Anterior cingulate cortex (tissue), 58 donors: ENCODE results near the gene ATE1.

Experiments
- DNase-seq, 58 donors: peaks; one replicate each; lab custom pipeline; 2025; lab: John Stamatoyannopoulos, UW

ATE1 gene

DNA sequence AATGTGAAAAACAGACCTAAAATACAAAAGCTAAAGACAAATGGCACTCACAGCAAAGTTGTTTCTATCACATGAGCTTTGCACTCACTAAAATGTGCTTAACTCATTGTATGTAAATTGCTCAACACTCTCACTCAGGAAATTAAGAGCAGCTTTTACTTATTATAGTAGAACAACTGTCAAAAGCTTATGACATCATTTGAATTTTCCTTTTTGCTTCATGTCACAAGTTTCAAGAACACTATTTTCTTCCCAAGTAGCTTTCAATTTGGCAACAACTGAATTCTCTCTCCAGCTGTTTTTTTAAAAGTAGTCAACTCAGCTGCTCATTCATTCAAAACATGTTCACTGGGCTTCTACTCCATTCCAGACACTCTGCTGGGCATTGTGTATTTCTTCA, 46.9 kb downstream of the ATE1 start:
- no peak for DNase-seq

DNA sequence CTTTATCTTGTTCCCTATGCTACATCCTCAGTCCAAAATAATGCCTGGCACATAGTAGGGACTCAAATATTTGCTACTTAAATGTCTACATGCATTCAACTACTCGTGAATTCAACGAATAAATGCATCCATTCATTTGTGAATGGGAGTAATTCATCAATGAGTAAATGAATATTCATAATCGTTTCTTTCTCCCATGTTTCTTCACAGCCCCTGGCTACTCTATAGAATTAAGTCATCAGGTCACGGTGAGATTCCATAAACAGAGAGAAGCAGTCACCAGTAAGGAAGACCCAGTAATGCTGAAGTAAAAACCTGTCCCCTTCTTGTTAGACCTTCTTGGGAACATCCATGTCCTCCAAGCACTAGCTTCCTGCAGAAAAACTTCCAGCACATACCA, 48.4 kb downstream of the ATE1 start:
- no peak for DNase-seq

DNA sequence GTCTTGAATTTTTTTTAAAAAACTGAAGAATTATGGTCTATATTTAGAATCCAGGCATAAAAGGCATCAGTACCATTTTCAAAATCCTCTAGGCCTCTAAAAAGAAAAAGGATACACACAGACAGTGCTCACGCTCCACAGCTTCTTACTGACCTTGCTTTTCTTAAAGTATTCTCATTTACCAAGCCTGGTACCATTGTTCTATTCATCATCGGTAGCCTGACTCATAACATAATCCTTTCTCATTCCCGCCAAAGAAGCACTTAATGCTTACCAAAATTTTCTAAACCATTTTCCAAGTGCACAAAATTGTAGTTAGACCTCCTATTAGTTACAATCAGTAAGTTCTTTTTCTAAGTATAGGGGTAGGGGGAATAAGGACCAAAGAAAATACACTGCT, 54.6 kb downstream of the ATE1 start:
- no peak for DNase-seq

DNA sequence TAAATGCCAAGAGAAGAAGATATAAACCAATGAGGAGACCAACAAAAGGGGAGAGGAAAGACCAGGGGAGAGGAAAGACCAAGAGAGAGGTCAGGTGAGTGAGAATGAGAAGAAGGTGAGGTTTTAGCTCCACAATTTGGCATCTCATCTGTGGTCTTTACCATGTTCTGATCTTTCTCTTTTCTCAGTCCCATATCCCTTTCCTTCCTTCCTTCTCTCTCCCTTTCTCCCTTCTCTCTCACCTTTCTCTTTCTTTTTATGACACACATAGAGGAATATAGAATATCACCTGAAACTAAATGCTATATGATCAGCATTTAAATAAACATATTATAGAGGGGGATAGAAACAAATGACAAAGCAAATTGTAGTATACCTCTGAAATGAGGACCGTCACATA, 57.4 kb downstream of the ATE1 start:
- no peak for DNase-seq

DNA sequence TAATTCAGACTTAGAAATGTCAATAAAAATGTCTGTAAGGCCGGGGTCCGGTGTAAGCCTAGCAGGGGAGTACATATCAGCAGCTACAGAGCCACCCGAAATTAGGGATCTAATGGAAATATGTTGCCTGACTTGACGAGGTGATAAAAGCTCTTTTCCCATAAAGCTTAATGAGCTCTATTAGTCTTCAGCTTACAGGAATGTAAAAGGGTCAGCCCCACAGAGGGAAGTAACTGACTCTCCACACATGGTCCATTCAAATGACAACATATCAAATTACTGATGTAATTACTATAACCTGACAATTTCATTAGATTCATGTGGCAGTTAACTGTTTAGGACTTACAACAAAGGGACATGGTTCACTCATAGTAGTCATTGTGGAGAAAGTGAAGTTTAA, 62.3 kb downstream of the ATE1 start:
- DNase-seq, result no peak

DNA sequence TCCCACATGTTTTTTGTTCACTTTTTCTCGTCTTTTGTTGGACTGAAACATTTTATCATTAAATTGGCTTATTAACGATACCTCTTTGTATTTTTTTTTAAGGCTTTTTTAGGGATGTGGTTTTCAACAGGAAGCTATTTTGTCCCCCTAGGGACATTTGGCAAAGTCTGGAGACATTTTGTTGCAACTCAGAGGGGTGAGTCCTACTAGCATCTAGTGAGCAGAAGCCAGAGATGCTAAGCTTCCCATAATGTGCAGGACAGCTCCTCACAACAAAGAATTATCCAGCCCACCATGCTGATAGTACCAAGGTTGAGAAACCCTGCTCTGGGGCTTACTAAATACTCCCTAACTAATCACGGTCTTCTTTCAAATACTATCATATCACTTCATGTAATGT, 63.2 kb downstream of the ATE1 start:
- no peak for DNase-seq

DNA sequence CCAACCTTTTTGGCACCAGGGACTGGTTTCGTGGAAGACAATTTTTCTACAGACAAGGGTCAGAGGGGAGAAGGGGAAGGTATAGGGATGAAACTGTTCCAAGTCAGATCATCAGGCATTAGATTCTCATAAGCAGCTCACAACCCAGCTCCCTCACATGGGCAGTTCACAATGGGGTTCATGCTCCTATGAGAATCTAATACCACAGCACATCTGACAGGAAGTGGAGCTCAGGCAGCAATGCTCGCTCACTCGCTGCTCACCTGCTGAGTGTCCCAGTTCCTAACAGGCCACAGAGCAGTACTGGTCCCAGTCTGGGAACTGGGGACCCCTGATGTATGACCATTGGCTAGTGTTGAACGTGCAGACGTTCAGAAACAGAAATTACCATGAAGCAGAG, 63.7 kb downstream of the ATE1 start:
- DNase-seq, result no peak

DNA sequence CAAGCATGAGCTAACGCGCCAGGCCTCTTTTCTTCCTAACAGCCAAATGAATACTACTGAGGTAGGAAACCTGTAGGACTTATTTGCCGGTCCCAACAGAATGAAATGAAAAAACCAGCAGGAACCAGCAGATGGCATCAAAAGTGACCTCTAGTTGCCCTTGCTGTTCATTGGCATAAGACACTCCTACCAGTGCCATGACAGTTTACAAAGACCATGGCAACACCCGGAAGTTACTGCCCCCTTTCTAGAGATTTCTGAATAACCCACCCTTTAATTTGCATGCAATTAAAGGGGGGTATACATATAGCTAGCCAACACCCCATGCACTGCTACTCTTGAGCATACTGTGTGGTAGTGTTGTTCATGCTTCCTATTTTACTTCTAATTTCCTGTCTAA, 65.2 kb downstream of the ATE1 start:
- DNase-seq, result no peak

DNA sequence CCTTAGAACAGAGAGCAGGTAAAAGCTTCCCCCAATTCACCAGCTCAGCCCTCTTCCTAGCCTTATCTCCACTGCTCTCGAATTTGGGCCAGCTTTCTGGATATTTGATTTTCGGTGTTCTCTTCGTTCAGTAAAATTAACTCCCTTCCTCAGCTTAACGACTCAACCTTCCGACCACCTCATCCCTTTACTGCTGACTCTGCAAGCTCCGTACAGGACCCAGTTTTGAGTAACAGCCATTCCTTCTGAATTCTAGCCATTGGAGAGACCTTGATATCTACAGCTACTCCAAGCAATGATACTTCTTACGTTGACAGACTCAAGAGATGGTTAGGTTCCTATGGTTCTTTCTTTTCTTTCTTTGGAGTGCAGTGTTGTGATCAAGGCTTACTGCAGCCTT, 65.8 kb downstream of the ATE1 start:
- DNase-seq, result no peak

DNA sequence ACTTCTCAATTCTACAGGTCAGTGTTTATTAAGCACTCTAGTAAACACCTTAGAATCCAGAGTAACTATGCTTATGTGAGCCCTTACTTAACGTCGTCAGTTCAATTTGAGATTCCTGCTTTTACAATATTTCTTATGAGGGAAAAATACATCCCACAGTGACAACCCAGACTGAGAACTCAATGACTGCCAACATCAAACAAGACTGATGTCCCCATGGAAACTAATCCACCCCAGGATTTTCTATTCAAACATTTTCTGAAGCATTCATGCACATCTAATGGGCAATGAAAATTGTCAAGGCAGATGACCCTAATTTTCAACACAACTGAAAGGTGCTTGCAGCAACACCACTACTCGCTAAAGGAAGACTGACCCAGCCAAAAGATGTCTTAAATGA, 67.0 kb downstream of the ATE1 start:
- no peak for DNase-seq

DNA sequence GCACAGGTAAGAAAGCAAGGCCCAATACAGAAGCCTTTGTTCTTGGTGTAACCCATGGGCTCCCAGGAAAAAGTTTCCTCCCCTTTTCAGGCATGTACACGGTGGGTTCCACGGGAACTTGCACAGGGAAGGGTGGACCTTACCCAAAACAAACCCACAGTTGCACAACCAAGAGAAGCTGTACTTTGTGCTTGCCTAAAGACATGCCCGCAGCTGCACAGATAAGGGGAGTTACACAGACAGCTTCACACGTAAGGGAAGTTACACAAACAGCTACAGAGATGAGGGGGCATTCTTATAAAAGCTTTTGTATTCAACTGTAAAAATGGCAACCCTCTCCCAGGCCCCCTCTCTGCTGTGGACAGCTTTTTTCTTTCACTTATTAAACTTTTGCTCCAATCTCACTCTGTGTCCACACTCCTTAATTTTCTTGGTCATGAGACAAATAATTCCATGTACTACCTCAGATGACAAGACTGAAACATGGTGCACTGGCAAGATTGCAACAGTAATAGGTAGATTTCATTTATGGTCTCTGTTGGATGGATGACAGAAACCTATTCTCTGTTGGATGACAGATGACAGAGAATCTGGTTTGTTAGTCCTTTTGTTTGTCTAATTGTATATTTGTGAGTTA, 72.9 kb downstream of the ATE1 start:
- no peak for DNase-seq

DNA sequence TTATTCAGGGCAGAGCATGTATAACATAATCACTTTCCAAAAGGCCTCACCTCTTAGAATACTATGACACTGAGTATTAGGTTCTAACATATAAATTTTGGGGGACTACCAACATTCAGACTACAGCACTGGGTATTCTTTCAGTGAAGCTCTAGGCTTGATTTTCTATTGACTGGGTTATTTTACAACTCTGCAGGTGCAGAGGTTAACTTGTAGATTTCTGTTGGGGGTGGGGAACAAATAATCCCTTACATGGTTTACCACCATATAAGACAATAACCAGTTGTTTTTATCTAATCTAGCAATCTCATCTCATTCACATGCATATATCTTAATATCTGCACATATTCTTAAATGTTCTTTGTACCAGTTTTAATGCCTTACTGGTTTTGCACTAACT, 73.9 kb downstream of the ATE1 start:
- no peak for DNase-seq

DNA sequence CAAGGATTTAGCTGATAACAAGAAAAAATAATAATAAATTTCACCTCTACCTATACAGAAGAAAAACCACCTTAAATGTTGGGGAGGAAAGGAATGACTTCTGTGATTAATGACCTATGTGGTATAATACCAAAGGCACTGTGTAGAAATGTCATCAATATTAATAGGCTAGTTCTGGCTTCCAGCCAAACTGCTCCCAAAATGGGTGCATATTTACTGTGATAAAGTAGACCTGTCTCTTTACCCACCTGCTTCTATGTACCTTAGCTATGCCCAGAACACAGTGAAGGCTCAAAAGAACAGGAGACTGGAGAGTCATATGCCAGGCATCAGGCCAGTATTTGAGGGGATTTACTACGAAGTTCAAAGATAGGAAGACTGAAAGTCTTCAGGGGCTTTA, 76.0 kb downstream of the ATE1 start:
- DNase-seq, result no peak

DNA sequence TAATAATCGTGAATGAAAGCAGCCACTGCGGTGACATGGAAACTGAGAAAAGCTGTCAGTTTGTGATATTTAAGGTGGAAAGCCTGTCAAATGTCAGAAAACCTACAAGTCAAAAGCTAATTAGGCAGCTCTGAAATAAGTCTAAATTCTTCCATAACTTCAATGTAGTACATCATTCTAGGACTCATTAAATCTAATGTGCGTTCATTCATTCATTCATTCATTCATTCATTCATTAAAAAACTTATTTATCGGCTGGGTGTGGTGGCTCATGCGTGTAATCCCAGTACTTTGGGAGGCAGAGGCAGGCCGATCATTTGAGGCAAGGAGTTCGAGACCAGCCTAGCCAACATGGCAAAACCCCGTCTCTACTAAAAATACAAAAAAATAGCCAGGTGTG, 79.7 kb downstream of the ATE1 start:
- DNase-seq, result no peak

DNA sequence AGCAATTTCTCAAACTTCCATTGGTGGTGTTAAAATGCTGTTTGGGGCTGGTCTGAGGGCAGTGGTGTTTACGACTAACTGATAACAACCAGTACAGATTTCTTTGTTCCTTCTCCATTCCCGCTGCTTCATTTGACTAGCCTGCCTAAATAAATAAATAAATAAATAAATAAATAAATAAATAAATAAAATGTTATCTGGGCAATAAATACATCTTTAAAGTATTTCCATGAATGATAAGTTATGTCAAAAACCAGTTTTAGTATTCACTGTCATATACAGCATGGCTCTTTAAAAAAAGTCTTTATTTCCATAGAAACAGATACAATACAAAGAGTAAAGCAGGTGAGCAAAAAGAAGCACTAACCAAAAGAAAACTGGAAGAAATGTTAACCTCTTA, 81.3 kb downstream of the ATE1 start:
- no peak for DNase-seq

DNA sequence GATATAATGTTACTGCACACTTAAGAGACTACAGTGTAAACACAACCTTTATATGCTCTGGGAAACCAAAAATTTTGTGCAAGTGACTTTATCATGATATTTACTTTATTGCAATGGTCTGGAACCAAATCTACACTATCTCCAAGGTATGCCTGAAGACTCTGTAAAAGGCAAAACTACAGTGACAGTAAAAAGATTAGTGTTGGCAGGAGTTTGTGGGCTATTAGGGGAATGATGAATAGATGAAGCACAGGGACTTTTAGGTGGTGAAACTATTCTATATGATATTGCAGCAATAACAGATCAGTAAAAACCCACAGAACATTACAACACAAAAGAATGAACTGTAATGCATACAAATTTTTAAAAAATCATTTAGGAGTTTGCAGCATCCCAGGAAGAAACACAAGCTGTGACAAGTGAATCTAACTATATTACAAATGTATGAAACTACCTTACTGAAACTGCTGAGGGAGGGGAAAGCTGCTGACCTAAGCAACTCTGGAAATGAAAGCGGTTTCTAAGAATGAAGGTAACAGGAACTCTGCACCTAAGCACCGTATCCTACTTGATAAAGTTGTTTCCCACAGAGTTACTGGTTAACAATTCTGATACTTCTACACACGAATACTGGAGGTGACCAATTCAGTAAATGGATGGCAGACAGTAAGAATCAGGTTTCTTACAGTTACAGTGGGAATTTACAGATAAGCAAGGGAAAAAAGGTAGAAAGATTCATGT, 82.6 kb downstream of the ATE1 start:
- DNase-seq, result no peak

DNA sequence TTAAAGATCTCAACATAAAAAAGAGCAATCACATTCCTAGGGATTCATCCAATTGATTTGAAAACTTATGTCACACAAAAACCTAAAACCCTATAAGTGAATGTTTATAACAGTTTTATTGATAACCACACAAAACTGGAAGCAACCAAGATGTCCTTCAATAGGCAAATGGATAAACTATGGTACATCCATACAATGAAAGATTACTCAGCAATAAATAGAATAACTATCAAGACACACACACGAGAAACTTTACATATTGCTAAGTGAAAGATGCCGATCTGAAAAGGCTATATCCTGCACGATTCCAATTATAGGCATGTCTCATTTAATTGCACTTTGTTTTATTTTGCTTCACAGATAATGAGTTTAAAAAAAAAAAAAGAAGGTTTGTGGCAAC, 83.3 kb downstream of the ATE1 start:
- no peak for DNase-seq

DNA sequence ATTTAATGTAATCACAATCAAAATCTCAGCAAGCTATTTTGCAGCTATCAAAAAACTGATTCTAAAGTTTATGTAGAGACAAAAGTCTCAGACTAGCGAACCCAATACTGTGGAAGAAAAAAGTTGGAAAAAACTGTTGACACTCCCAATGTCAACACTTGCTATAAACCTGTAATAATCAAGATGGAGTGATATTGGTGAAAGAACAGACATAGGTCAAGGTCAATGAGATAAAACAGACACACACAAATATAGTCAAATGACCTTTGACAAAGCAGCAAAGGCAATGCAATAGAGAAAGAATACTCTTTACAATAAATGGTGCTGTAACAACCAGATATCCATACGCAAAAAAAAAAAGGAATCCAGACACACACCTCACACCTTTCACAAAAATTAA, 84.5 kb downstream of the ATE1 start:
- DNase-seq, result no peak

DNA sequence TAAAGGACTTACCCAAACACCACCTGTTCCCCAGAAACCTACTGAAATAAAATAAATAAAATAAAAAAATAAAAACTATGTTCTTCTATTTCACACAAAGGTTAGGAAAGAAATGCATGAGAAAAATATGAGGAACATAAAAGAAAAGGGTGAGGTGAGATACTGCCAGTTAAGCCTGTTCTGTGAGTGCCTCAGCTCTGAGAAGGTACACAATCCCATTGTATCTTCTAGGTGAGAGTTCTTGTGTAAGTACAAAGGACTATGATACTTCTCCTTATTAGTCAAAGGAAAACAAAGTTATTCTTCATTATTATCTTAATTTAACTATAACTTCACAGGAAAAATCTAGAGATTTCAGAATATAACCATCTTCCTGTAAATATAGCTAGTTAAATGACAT, 86.0 kb downstream of the ATE1 start:
- no peak for DNase-seq

DNA sequence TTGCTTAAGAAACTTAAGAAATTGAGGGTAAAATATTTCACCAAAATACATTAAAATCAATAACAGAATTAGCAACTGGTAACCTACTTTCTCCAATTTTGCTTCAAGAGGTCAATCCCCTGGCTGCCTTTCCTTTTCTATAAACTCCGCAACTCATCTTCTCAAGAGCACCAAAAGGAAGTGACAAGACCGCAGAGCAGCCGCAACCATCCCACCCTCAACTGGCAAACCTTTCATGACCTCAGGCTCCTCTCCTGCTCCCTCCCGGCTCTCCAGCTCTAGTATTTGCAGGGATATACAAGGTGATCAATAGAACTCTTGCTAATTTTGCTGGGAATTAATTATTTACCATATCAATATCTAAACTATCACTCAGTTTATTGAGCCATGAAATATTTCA, 88.9 kb downstream of the ATE1 start:
- no peak for DNase-seq

DNA sequence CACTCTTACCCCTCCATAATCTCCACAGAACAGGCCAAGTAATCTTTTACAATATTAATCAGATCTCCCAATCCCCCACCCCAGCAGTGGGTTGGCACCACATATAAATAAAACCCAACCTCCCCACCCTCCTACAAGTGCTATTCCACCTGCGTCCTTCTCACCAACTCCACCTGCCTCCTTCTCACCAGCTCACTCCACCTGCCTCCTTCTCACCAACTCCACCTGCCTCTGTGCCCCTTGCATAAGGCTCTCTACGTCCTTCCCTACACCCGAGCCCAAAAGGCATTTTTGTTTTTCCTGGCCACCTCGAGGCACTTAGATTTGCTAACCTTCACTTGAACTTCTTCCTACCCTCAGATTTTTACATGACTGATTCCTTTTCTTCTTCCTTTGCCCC, 89.7 kb downstream of the ATE1 start:
- no peak for DNase-seq

DNA sequence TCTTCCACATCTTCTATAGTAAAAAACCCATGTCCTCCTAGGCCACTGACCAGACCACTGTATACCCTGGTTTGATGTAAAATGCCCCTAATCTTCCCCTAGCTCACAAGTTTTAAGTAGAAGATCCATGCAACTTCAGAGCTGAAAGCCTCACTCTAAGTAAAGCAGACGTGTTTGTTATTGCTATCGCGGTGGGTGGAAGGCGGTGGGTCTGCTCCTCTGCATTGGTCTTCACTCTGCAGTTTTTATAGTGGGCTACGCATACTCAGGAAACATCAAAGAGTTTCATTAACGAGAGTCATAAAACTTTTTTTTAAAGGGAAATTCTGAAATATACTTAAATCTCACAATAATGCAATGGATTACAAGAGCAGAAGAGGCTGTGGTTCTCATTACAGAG, 91.7 kb downstream of the ATE1 start:
- DNase-seq, result no peak

DNA sequence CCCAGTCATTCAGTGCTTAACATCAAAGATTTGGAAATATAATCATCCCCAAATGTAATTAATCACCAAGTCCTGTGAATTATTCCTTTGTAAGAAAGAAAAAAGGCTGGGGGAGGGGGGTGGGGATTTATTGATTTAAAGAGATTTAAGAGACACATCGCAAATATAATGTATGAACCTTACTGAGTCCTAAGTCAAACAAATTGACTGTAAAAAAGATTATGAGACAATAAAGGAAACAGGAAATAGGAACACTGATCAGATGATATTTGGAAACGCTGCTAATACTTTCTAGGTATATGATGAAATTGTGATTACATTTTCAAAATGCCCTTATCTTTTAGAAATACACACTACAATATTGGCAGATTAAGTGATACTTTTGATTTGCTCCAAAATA, 92.5 kb downstream of the ATE1 start:
- DNase-seq, result no peak
